Caco-2 (cell line): ENCODE measurements around the gene PTPRB. TPM values are rescaled to one million over a fixed set of nuclear protein-coding genes. Genes with fewer than 3 reads are reported as not detected.

ENCODE experiments used
- BruUV-seq: library from RNA; stranded (reverse); fragments of 400-500 nt; replicated peaks from 2 replicates; lab custom pipeline; 2021; lab: Mats Ljungman, UMichigan
- CTCF ChIA-PET: fragments of 300-600 bp; sonication (Branson Sonifier 250); formaldehyde crosslinking; loops from one replicate; lab custom pipeline; 2022; ENCODE audit warnings: antibody characterized with exemption; lab: Charles Lee
- POLR2A ChIA-PET: fragments of 300-600 bp; sonication (Branson Sonifier 250); formaldehyde crosslinking; loops from one replicate; lab custom pipeline; 2022; ENCODE audit warnings: antibody characterized with exemption; lab: Charles Lee
- DNase-seq, 2 experiments: peaks; one replicate each; pipeline versions ENCODE4 v3.0.0 to v3.0.0-alpha.2; 2020 to 2022
- H3K27me3 ChIP-seq: replicated peaks from 2 replicates; pipeline ENCODE4 v1.6.0; 2011; ENCODE audit warnings: low read length; ENCODE audit not compliant: control insufficient read depth, insufficient read depth
- H3K36me3 ChIP-seq: 2 replicates; pipeline ENCODE4 v1.5.1; 2011; ENCODE audit warnings: low read length; ENCODE audit not compliant: control insufficient read depth, insufficient read depth
- H3K4me1 ChIP-seq: fragments of 250-450 bp; sonication (Bioruptor Pico); 2 replicates; pipeline ENCODE4 v1.5.1; 2020; ENCODE audit warnings: mild to moderate bottlenecking
- H3K4me3 ChIP-seq: 2 replicates; pipeline ENCODE4 v1.5.1; 2011; ENCODE audit warnings: low read depth, mild to moderate bottlenecking, control low read depth, low read length
- H3K9me3 ChIP-seq: fragments of 250-450 bp; sonication (Bioruptor Pico); 2 replicates; pipeline ENCODE4 v1.5.1; 2020; ENCODE audit warnings: mild to moderate bottlenecking, moderate library complexity
- H3K27ac Mint-ChIP-seq: one replicate; pipeline ENCODE4 v1.8.0; 2022; ENCODE audit warnings: mixed read lengths; ENCODE audit not compliant: unreplicated experiment
- H3K27me3 Mint-ChIP-seq: one replicate; pipeline ENCODE4 v1.8.0; 2022; ENCODE audit warnings: mixed read lengths; ENCODE audit not compliant: insufficient read depth, unreplicated experiment
- H3K36me3 Mint-ChIP-seq: one replicate; pipeline ENCODE4 v1.8.0; 2022; ENCODE audit warnings: mild to moderate bottlenecking, mixed read lengths; ENCODE audit not compliant: insufficient read depth, unreplicated experiment
- H3K4me1 Mint-ChIP-seq: one replicate; pipeline ENCODE4 v1.8.0; 2022; ENCODE audit warnings: low read depth, mixed read lengths; ENCODE audit not compliant: unreplicated experiment
- H3K4me3 Mint-ChIP-seq: one replicate; pipeline ENCODE4 v1.8.0; 2022; ENCODE audit warnings: mild to moderate bottlenecking, moderate library complexity, mixed read lengths; ENCODE audit not compliant: unreplicated experiment
- H3K9me3 Mint-ChIP-seq: one replicate; pipeline ENCODE4 v1.8.0; 2022; ENCODE audit warnings: mixed read lengths; ENCODE audit not compliant: unreplicated experiment
- intact Hi-C: fragments of 100-400 bp; cut with micrococcal nuclease; formaldehyde crosslinking; loops from one replicate; pipeline ENCODE4 v1.10.0; 2022; ENCODE audit not compliant: unreplicated experiment
- total RNA-seq: library from RNA; stranded (reverse); gene quantifications from 2 replicates; pipeline ENCODE4 v1.2.3, GENCODE V29; 2022
- TF ChIP-seq, protein P1 (sequence below), 2 experiments: fragments of 200-600 bp in 1 of 2; IDR thresholded peaks; 1 replicate in 1 of 2; 2 replicates in 1 of 2; pipeline versions ENCODE4 v1.5.1 to v1.8.0; 2011 to 2022; ENCODE audit warnings: antibody characterized with exemption in 1 of 2, control low read depth in 1 of 2, inconsistent platforms in 1 of 2, low read depth in 1 of 2, low read length in 1 of 2, mild to moderate bottlenecking in 1 of 2, moderate library complexity in 1 of 2; ENCODE audit not compliant: insufficient read depth in 1 of 2, severe bottlenecking in 1 of 2, unreplicated experiment in 1 of 2

PTPRB gene
- total RNA-seq, 1 experiment from 2014 or later = 0.73 TPM

DNA sequence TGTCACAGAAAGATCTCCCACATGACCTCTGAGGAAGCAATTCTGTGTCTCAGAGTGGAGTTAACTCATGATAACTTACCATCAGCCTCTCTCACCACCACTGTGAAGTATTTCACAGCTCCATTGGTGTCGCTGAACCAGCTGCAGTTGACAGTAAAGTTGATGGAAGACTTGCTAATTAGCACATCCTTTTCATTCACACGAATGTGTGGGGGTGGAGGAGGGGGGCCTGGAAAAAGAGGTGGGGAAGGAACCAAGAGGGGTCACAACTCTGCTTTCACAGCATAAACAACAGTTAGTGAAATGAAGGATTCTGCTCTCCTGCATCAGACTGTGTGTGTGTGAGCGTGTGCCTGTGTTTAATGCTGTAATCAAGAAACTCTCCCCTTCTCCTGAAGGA is 82.1 kb downstream of the PTPRB start:
- H3K4me3 Mint-ChIP-seq = no peak overlapping the region
- H3K9me3 Mint-ChIP-seq = no peaks in the 10 kb centered on the region
- BruUV-seq = no TSS peak
- TF ChIP-seq, protein P1, sequence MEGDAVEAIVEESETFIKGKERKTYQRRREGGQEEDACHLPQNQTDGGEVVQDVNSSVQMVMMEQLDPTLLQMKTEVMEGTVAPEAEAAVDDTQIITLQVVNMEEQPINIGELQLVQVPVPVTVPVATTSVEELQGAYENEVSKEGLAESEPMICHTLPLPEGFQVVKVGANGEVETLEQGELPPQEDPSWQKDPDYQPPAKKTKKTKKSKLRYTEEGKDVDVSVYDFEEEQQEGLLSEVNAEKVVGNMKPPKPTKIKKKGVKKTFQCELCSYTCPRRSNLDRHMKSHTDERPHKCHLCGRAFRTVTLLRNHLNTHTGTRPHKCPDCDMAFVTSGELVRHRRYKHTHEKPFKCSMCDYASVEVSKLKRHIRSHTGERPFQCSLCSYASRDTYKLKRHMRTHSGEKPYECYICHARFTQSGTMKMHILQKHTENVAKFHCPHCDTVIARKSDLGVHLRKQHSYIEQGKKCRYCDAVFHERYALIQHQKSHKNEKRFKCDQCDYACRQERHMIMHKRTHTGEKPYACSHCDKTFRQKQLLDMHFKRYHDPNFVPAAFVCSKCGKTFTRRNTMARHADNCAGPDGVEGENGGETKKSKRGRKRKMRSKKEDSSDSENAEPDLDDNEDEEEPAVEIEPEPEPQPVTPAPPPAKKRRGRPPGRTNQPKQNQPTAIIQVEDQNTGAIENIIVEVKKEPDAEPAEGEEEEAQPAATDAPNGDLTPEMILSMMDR (IDR thresholded peaks at IDR 0.05; ENCODE audit: insufficient read depth in 1 of 2, low read depth in 1 of 2, low read length in 1 of 2, severe bottlenecking in 1 of 2, unreplicated experiment in 1 of 2) = no peak
- CTCF ChIA-PET = no interaction called here
- intact Hi-C loops = no loop called here
- Histone ChIP-seq H3K27me3 (no peaks in the 10 kb centered on the region), H3K4me3 (no peak overlapping the region), H3K4me1 (no peaks in the 10 kb centered on the region), H3K36me3 (no peaks in the 10 kb centered on the region), H3K9me3 (no peaks in the 10 kb centered on the region)
- DNase-seq = no peak
- POLR2A ChIA-PET = interaction anchor here (0.9 kb wide), 1 partner anchor 7 kb away, joined by 3 read pairs; no protein-coding TSS in a partner anchor
- no peaks in the 10 kb centered on the region for H3K4me1 Mint-ChIP-seq
- H3K27ac Mint-ChIP-seq = no peak overlapping the region
- H3K27me3 Mint-ChIP-seq = peaks cover 4% of the 10 kb centered on the region
- H3K36me3 Mint-ChIP-seq = no peaks in the 10 kb centered on the region

DNA sequence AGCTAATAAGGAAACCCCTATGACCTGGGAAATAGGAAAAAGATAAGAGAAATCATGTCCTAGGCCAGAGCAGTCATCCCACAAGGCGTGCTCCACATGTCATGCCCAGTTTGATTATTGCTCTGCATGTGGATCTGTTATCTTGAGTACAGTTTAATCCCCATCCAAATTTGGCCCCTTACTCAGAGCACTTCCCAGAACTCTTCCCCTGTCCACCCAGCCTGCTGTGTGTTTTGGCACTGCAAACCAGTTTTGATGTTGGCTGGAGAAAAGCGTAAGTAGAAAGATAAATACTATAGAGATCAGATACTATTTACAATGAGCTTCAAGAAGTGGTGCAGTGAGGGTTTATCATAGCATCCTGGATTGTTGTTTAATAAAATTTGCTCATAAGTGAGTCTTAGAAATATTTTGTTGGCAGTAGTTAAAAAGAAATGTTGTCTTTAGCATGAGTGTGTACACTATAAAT is 83.8 kb downstream of the PTPRB start:
- ChIA-PET CTCF (no interaction called here), POLR2A (no interaction called here)
- H3K36me3 Mint-ChIP-seq = no peaks in the 10 kb centered on the region
- peaks cover 4% of the 10 kb centered on the region for H3K27me3 Mint-ChIP-seq
- H3K4me1 Mint-ChIP-seq = no peaks in the 10 kb centered on the region
- H3K27ac Mint-ChIP-seq = no peak overlapping the region
- DNase-seq = no peak
- Histone ChIP-seq H3K4me3 (no peak overlapping the region), H3K9me3 (no peaks in the 10 kb centered on the region), H3K27me3 (no peaks in the 10 kb centered on the region), H3K36me3 (no peaks in the 10 kb centered on the region), H3K4me1 (no peaks in the 10 kb centered on the region)
- intact Hi-C loops = no loop called here
- no peak overlapping the region for H3K4me3 Mint-ChIP-seq
- TF ChIP-seq, protein P1 (IDR thresholded peaks at IDR 0.05; ENCODE audit: insufficient read depth in 1 of 2, low read depth in 1 of 2, low read length in 1 of 2, severe bottlenecking in 1 of 2, unreplicated experiment in 1 of 2) = no peak
- no TSS peak for BruUV-seq
- H3K9me3 Mint-ChIP-seq = no peaks in the 10 kb centered on the region

DNA sequence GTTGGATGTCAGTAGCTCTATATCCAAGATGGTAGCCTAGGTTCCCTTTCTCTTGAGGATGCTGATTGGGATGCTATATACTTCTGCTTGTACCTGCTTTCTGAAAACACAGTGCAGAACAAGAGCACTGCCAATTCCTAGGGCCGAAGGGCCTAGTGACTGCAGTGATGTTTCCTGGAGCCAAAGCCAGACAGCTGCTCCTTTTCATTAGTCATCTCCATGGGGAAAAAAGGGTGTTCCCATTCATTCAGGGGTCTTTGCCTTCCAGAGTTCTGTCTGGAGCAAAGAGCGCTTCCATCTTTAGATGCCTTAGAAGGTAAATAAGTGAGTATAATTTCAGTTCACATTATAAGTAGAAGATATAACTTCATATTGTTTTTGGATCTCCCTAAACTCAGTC is 85.5 kb downstream of the PTPRB start:
- POLR2A ChIA-PET = no interaction called here
- CTCF ChIA-PET = no interaction called here
- no peaks in the 10 kb centered on the region for H3K9me3 ChIP-seq

More for the DNA sequence above, 85.5 kb downstream of the PTPRB start:
- Mint-ChIP-seq H3K27me3 (peaks cover 4% of the 10 kb centered on the region), H3K4me1 (no peaks in the 10 kb centered on the region), H3K4me3 (no peak overlapping the region), H3K27ac (no peak overlapping the region), H3K9me3 (no peaks in the 10 kb centered on the region), H3K36me3 (no peaks in the 10 kb centered on the region)
- Histone ChIP-seq H3K36me3 (no peaks in the 10 kb centered on the region), H3K27me3 (no peaks in the 10 kb centered on the region), H3K4me3 (no peak overlapping the region), H3K4me1 (no peaks in the 10 kb centered on the region)
- DNase-seq = no peak
- TF ChIP-seq, protein P1 (IDR thresholded peaks at IDR 0.05; ENCODE audit: insufficient read depth in 1 of 2, low read depth in 1 of 2, low read length in 1 of 2, severe bottlenecking in 1 of 2, unreplicated experiment in 1 of 2) = no peak
- no TSS peak for BruUV-seq
- intact Hi-C loops = no loop called here
